Activated CD8-positive, alpha-beta memory T cell treated with anti-CD3 and anti-CD28 coated beads for 48 hours (primary cell): ENCODE measurements around the gene BRD3.

Experiments used
- DNase-seq, 3 experiments: peaks; one replicate each; pipeline ENCODE4 v3.0.0-alpha.2; 2020; ENCODE audit warnings: low read depth in 2 of 3, low spot score in 2 of 3

BRD3 gene

GRCh38 chr9:134039386-134040175, 28.2 kb downstream of the BRD3 start:
- DNase-seq, result no peak

- no peak for DNase-seq
Observed at GRCh38 chr9:134037641-134038040, 30.2 kb downstream of the BRD3 start.

- no peak for DNase-seq
Observed at GRCh38 chr9:134036130-134036529, 31.7 kb downstream of the BRD3 start.

GRCh38 chr9:134035041-134036039, 32.5 kb downstream of the BRD3 start:
- DNase-seq, result no peak

- no peak for DNase-seq
Observed at GRCh38 chr9:134034215-134035040, 33.4 kb downstream of the BRD3 start.

GRCh38 chr9:134033516-134034214, 34.2 kb downstream of the BRD3 start:
- no peak for DNase-seq

- DNase-seq, result no peak
Observed at GRCh38 chr9:134032456-134033222, 35.2 kb downstream of the BRD3 start.

GRCh38 chr9:134031783-134032182, 36.0 kb downstream of the BRD3 start:
- no peak for DNase-seq

- no peak for DNase-seq
Observed at GRCh38 chr9:134030821-134031470, 36.9 kb downstream of the BRD3 start.

- DNase-seq, result no peak
Observed at GRCh38 chr9:134029248-134030226, 38.3 kb downstream of the BRD3 start.

GRCh38 chr9:134028575-134029247, 39.1 kb downstream of the BRD3 start:
- DNase-seq, result no peak

GRCh38 chr9:134028076-134028475, 39.8 kb downstream of the BRD3 start:
- DNase-seq, result no peak

- DNase-seq, result no peak
Observed at GRCh38 chr9:134027561-134027960, 40.3 kb downstream of the BRD3 start.

GRCh38 chr9:134026981-134027380, 40.8 kb downstream of the BRD3 start:
- DNase-seq, result no peak

GRCh38 chr9:134026581-134026980, 41.2 kb downstream of the BRD3 start:
- DNase-seq, result no peak

- DNase-seq, result peak; percentile 13 to 33 (median 16)
Observed at GRCh38 chr9:134025606-134026541, 42.0 kb downstream of the BRD3 start.
